Globus pallidus (tissue), 1 donor: ENCODE data around the gene SCYL1.
"Not testable (repeated sequence)": the region's sequence is repeated elsewhere in the genome, so short reads cannot be mapped to it uniquely, and the experiment has no call there.

ENCODE experiments used
- DNase-seq: peaks from one replicate; pipeline ENCODE4 v3.0.0-alpha.2; 2015; ENCODE audit warnings: low spot score

The SCYL1 gene

GRCh38 chr11:65505466-65506289, 19.2 kb upstream of the SCYL1 start:
- DNase-seq, result no peak

- DNase-seq, result no peak
Measured at GRCh38 chr11:65506290-65506771, 18.6 kb upstream of the SCYL1 start.

GRCh38 chr11:65506772-65507505, 17.9 kb upstream of the SCYL1 start:
- peak; percentile 74 for DNase-seq

DNA sequence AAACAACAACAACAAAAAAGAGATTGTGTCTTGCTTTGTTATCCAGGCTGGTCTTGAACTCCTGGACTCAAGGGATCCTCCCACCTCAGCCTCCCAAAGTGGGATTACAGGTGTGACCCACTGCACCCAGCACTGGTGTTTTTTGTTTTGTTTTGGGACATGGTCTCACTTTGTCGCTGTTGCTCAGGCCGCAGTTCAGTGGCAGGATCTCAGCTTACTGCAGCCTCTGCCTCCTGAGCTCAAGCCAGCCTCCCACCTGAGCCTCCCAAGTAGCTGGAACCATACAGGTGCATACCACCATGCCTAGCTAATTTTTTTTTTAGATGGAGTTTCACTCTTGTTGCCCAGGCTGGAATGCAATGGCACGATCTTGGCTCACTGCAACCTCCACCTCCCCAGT, 12.6 kb upstream of the SCYL1 start:
- not testable (repeated sequence) for DNase-seq

- DNase-seq, result no peak
Measured at GRCh38 chr11:65516135-65516968, 8.5 kb upstream of the SCYL1 start.

DNA sequence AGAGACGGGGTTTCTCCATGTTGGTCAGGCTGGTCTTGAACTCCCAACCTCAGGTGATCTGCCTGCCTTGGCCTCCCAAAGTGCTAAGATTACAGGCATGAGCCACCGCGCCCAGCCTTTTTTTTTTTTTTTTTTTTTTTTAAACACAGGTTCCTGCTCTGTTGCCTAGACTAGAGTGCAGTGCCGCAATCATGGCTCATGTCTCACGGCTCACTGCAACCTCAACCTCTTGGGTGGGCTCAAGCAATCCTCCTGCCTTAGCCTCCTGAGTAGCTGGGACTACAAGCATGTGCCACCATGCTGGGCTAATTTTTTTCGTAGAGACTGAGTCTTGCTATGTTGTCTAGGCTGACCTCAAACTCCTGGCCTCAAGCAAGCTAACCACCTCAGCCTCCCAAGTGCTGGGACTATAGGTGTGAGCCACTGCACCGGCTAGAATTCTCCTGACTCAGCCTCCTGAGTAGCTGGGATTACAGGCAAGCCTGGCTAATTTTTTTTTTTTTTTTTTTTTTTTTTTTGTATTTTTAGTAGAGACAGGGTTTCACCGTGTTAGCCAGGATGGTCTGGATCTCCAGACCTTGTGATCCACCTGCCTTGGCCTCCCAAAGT, 5.8 kb upstream of the SCYL1 start:
- DNase-seq, result not testable (repeated sequence)

GRCh38 chr11:65521777-65522521, 2.9 kb upstream of the SCYL1 start:
- DNase-seq, result not testable (repeated sequence)

DNA sequence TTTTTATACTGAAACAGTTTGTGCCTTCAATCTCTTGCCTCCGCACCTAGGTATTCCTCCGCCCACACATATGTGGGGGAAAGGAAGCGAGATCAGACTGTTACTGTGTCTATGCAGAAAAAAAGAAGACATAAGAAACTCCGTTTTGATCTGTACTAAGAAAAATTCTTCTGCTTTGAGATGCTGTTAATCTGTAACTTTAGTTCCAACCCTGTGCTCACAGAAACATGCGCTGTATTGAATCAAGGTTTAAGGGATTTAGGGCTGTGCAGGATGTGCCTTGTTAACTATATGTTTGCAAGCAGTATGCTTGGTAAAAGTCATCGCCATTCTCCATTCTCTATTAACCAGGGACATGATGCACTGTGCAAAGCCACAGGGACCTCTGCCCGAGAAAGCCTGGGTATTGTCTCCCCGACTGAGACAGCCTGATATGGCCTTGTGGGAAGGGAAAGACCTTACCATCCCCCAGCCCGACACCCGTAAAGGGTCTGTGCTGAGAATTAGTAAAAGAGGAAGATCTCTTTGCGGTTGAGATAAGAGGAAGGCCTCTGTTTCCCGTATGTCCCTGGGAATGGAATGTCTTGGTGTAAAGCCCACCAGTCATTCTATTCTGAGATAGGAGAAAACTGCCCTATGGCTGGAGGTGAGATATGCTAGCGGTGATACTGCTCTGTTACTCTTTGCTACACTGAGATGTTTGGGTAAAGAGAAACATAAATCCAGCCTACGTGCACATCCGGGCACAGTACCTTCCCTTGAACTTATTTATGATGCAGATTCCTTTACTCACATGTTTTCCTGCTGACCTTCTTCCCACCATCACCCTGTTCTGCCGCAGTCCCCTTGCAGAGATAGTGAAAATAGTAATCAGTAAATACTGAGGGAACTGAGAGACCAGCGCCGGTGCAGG, 1.9 kb upstream of the SCYL1 start:
- not testable (repeated sequence) for DNase-seq

DNA sequence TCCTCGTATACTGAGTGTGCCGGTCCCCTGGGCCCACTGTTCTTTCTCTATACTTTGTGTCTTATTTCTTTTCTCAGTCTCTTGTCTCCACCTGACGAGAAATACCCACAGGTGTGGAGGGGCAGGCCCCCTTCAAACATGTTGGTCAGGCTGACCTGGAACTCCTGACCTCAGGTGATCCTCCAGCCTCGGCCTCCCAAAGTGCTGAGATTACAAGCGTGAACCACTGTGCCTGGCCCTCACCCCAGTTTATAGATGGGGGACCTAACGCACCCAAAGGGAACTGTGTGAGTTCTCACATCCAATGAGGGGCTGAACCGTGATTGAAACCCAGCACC, 1.3 kb upstream of the SCYL1 start:
- DNase-seq, result not testable (repeated sequence)

DNA sequence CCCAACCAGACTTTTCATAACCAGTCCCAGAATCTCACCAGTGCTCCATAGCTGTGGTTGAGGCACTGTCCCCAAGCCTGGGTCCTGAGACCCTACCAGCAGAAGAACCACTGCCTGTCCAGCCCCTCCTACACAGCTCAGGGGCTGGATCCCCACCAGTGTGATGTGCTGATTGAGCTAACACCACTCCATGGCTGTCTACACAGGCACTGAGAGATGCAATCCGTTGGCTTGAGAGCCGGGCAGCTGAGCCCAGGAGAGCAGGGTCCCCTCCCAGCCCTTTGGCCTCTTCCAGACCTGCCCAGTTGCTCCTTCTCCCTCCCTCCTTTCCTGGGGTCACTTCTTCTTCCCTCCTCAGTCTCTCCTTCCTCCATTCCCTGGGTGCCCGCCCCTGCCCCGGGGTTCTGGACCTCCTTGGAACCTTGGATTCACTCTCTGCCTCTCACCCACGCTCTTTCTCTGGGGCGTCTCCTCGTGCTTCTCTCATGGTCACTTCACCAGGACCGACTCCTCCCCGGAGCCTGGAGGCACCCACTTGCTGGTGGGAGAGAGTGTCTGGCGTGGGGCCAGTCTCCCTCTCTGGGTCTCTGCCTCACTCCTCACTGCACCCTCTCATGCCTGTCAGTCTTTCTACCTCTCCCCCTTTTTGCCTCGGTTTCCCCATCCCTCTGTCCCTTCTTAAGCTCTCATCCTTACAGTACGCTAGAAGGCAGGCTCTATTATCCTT, 706 bp upstream of the SCYL1 start:
- DNase-seq, result no peak

GRCh38 chr11:65525546-65526480, 930 bp downstream of the SCYL1 start:
- DNase-seq, result no peak

DNA sequence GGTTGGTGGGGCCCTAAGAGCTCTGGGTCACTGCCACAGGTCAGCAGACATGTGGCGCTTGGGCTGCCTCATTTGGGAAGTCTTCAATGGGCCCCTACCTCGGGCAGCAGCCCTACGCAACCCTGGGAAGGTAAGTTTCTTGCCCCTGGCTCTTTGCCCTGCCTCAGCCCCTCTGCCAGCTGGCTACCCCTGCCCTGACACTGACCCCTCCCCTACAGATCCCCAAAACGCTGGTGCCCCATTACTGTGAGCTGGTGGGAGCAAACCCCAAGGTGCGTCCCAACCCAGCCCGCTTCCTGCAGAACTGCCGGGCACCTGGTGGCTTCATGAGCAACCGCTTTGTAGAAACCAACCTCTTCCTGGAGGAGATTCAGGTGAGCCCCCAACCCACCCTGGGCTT, 1.9 kb downstream of the SCYL1 start:
- no peak for DNase-seq

- no peak for DNase-seq
Measured at GRCh38 chr11:65528819-65529350, 4.0 kb downstream of the SCYL1 start.

GRCh38 chr11:65529475-65530156, 4.7 kb downstream of the SCYL1 start:
- no peak for DNase-seq

- DNase-seq, result no peak
Measured at GRCh38 chr11:65530157-65530496, 5.2 kb downstream of the SCYL1 start.

DNA sequence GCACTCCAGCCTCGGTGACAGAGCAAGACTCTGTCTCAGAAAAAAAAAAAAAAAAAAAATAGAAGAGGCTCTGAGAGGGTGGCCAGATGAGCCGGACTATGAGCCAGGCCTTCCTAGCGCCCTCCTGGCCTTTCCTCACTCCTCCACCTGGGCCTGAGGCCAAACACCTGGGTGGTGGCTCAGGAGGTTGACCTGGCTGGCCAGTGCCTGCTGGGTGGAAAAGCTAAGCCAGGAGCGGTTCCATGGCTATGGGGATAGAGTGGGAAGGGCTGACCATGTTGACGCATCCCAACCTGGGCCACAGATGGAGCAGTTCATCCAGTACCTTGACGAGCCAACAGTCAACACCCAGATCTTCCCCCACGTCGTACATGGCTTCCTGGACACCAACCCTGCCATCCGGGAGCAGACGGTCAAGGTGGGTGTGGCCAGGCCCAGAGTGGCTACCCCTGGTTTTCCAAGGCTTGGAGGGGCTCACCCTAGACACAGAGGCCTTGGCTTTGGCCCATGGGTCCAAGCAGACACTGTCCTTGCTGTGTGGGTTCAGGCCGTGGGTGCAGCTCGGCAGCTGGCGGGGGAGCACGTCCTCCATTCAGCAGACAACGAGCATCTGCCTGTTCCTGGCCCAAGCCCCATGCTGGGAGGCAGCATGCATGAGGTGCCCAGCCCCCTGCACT, 7.6 kb downstream of the SCYL1 start:
- no peak for DNase-seq

DNA sequence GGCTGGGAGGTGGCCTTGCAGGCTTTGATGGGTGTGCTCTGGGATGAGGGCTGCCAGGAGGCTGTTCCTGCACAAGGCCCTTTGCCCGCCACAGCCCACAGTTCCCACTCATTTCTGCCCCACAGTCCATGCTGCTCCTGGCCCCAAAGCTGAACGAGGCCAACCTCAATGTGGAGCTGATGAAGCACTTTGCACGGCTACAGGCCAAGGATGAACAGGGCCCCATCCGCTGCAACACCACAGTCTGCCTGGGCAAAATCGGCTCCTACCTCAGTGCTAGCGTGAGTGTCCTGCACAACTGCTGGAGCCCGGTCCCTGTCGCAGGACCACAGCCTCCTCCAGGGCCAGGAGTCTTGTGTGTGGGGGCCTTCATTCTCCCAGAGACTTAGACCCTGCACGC, 10.2 kb downstream of the SCYL1 start:
- DNase-seq, result no peak
